Measurements from ENCODE around the gene RASA4B. TPM values are rescaled to one million over a fixed set of nuclear protein-coding genes. Genes with fewer than 3 reads are reported as not detected.
"Not testable (repeated sequence)": the region's sequence is repeated elsewhere in the genome, so short reads cannot be mapped to it uniquely, and the experiment has no call there.

The RASA4B gene
- total RNA-seq, 1 experiment from 2014 or later = 0.76 TPM

GRCh38 chr7:102512642-102513221, 4.8 kb downstream of the RASA4B start:
- DNase-seq; H3K27ac Mint-ChIP-seq (ENCODE audit: unreplicated experiment); CTCF ChIA-PET; intact Hi-C loops (cut with micrococcal nuclease; ENCODE audit: unreplicated experiment); H3K4me1 Mint-ChIP-seq (ENCODE audit: low read depth, unreplicated experiment); H3K4me3 Mint-ChIP-seq (ENCODE audit: low read depth, unreplicated experiment); H3K9me3 Mint-ChIP-seq (ENCODE audit: low read depth, unreplicated experiment); BruUV-seq (replicated peaks); H3K27me3 Mint-ChIP-seq (ENCODE audit: unreplicated experiment); H3K36me3 Mint-ChIP-seq (ENCODE audit: insufficient read depth, unreplicated experiment): not testable (repeated sequence)

GRCh38 chr7:102511860-102512522, 5.6 kb downstream of the RASA4B start:
- CTCF ChIA-PET; H3K27me3 Mint-ChIP-seq (ENCODE audit: unreplicated experiment); H3K4me1 Mint-ChIP-seq (ENCODE audit: low read depth, unreplicated experiment); H3K27ac Mint-ChIP-seq (ENCODE audit: unreplicated experiment); H3K4me3 Mint-ChIP-seq (ENCODE audit: low read depth, unreplicated experiment); H3K9me3 Mint-ChIP-seq (ENCODE audit: low read depth, unreplicated experiment); H3K36me3 Mint-ChIP-seq (ENCODE audit: insufficient read depth, unreplicated experiment); DNase-seq; BruUV-seq (replicated peaks); intact Hi-C loops (cut with micrococcal nuclease; ENCODE audit: unreplicated experiment): not testable (repeated sequence)

- H3K9me3 Mint-ChIP-seq (ENCODE audit: low read depth, unreplicated experiment); H3K36me3 Mint-ChIP-seq (ENCODE audit: insufficient read depth, unreplicated experiment); DNase-seq; CTCF ChIA-PET; H3K4me1 Mint-ChIP-seq (ENCODE audit: low read depth, unreplicated experiment); H3K27me3 Mint-ChIP-seq (ENCODE audit: unreplicated experiment); intact Hi-C loops (cut with micrococcal nuclease; ENCODE audit: unreplicated experiment); H3K27ac Mint-ChIP-seq (ENCODE audit: unreplicated experiment); H3K4me3 Mint-ChIP-seq (ENCODE audit: low read depth, unreplicated experiment); BruUV-seq (replicated peaks): not testable (repeated sequence)
These were observed 7.0 kb downstream of the RASA4B start for GRCh38 chr7:102510575-102510974.

- H3K4me1 Mint-ChIP-seq (ENCODE audit: low read depth, unreplicated experiment); H3K27ac Mint-ChIP-seq (ENCODE audit: unreplicated experiment); H3K9me3 Mint-ChIP-seq (ENCODE audit: low read depth, unreplicated experiment); H3K4me3 Mint-ChIP-seq (ENCODE audit: low read depth, unreplicated experiment); intact Hi-C loops (cut with micrococcal nuclease; ENCODE audit: unreplicated experiment); BruUV-seq (replicated peaks); H3K27me3 Mint-ChIP-seq (ENCODE audit: unreplicated experiment); H3K36me3 Mint-ChIP-seq (ENCODE audit: insufficient read depth, unreplicated experiment); CTCF ChIA-PET; DNase-seq: not testable (repeated sequence)
These were observed 10.0 kb downstream of the RASA4B start for GRCh38 chr7:102507410-102508088.

- H3K4me3 Mint-ChIP-seq (ENCODE audit: low read depth, unreplicated experiment); H3K36me3 Mint-ChIP-seq (ENCODE audit: insufficient read depth, unreplicated experiment); H3K27ac Mint-ChIP-seq (ENCODE audit: unreplicated experiment); H3K9me3 Mint-ChIP-seq (ENCODE audit: low read depth, unreplicated experiment); DNase-seq; H3K27me3 Mint-ChIP-seq (ENCODE audit: unreplicated experiment); BruUV-seq (replicated peaks); CTCF ChIA-PET; H3K4me1 Mint-ChIP-seq (ENCODE audit: low read depth, unreplicated experiment); intact Hi-C loops (cut with micrococcal nuclease; ENCODE audit: unreplicated experiment): not testable (repeated sequence)
These were observed 12.0 kb downstream of the RASA4B start for GRCh38 chr7:102505298-102506185.

GRCh38 chr7:102503141-102503540, 14.4 kb downstream of the RASA4B start:
- intact Hi-C loops (cut with micrococcal nuclease; ENCODE audit: unreplicated experiment); H3K4me1 Mint-ChIP-seq (ENCODE audit: low read depth, unreplicated experiment); DNase-seq; H3K9me3 Mint-ChIP-seq (ENCODE audit: low read depth, unreplicated experiment); H3K36me3 Mint-ChIP-seq (ENCODE audit: insufficient read depth, unreplicated experiment); H3K4me3 Mint-ChIP-seq (ENCODE audit: low read depth, unreplicated experiment); H3K27me3 Mint-ChIP-seq (ENCODE audit: unreplicated experiment); CTCF ChIA-PET; BruUV-seq (replicated peaks); H3K27ac Mint-ChIP-seq (ENCODE audit: unreplicated experiment): not testable (repeated sequence)

GRCh38 chr7:102498321-102498720, 19.3 kb downstream of the RASA4B start:
- H3K4me1 Mint-ChIP-seq (ENCODE audit: low read depth, unreplicated experiment); H3K9me3 Mint-ChIP-seq (ENCODE audit: low read depth, unreplicated experiment); CTCF ChIA-PET; H3K27me3 Mint-ChIP-seq (ENCODE audit: unreplicated experiment); H3K4me3 Mint-ChIP-seq (ENCODE audit: low read depth, unreplicated experiment); H3K27ac Mint-ChIP-seq (ENCODE audit: unreplicated experiment); BruUV-seq (replicated peaks); intact Hi-C loops (cut with micrococcal nuclease; ENCODE audit: unreplicated experiment); H3K36me3 Mint-ChIP-seq (ENCODE audit: insufficient read depth, unreplicated experiment); DNase-seq: not testable (repeated sequence)

- H3K4me3 Mint-ChIP-seq (ENCODE audit: low read depth, unreplicated experiment); H3K27me3 Mint-ChIP-seq (ENCODE audit: unreplicated experiment); DNase-seq; H3K4me1 Mint-ChIP-seq (ENCODE audit: low read depth, unreplicated experiment); intact Hi-C loops (cut with micrococcal nuclease; ENCODE audit: unreplicated experiment); H3K27ac Mint-ChIP-seq (ENCODE audit: unreplicated experiment); H3K9me3 Mint-ChIP-seq (ENCODE audit: low read depth, unreplicated experiment); CTCF ChIA-PET; BruUV-seq (replicated peaks); H3K36me3 Mint-ChIP-seq (ENCODE audit: insufficient read depth, unreplicated experiment): not testable (repeated sequence)
These were observed 20.3 kb downstream of the RASA4B start for GRCh38 chr7:102497308-102497707.

GRCh38 chr7:102496861-102497260, 20.7 kb downstream of the RASA4B start:
- CTCF ChIA-PET; H3K4me3 Mint-ChIP-seq (ENCODE audit: low read depth, unreplicated experiment); DNase-seq; H3K27ac Mint-ChIP-seq (ENCODE audit: unreplicated experiment); H3K9me3 Mint-ChIP-seq (ENCODE audit: low read depth, unreplicated experiment); H3K4me1 Mint-ChIP-seq (ENCODE audit: low read depth, unreplicated experiment); intact Hi-C loops (cut with micrococcal nuclease; ENCODE audit: unreplicated experiment); BruUV-seq (replicated peaks); H3K36me3 Mint-ChIP-seq (ENCODE audit: insufficient read depth, unreplicated experiment); H3K27me3 Mint-ChIP-seq (ENCODE audit: unreplicated experiment): not testable (repeated sequence)

All from Calu3 (cell line).